WI38 (cell line): ENCODE results near the gene GNG11.
A peak's percentile ranks its signal among the peaks of the same experiment; 100 is the strongest.
"Not testable (repeated sequence)": the region's sequence is repeated elsewhere in the genome, so short reads cannot be mapped to it uniquely, and the experiment has no call there.

Source experiments
- H3K4me3 ChIP-seq: 2 replicates; pipeline ENCODE4 v1.5.1; 2011; ENCODE audit warnings: low read depth, mild to moderate bottlenecking, control low read depth, low read length
- CTCF ChIP-seq: IDR thresholded peaks from 2 replicates; pipeline ENCODE4 v1.5.1; 2012; ENCODE audit warnings: low read depth, mild to moderate bottlenecking, control low read depth, low read length

GNG11 gene

GRCh38 chr7:93914581-93915066 is 6.9 kb upstream of the GNG11 start:
- no peak overlapping the region for H3K4me3 ChIP-seq
- TF ChIP-seq CTCF: no peak

- not testable (repeated sequence) for H3K4me3 ChIP-seq
These were observed 6.2 kb upstream of the GNG11 start for GRCh38 chr7:93915206-93915842.

- not testable (repeated sequence) for H3K4me3 ChIP-seq
These were observed 5.6 kb upstream of the GNG11 start for GRCh38 chr7:93915888-93916287.

GRCh38 chr7:93916315-93916714 is 5.2 kb upstream of the GNG11 start:
- H3K4me3 ChIP-seq: not testable (repeated sequence)

- H3K4me3 ChIP-seq: peak overlapping the region; percentile 96
- TF ChIP-seq CTCF: no peak
These were observed 896 bp upstream of the GNG11 start for GRCh38 chr7:93920496-93921182.

- TF ChIP-seq CTCF: no peak
These were observed 349 bp upstream of the GNG11 start for GRCh38 chr7:93921186-93921585.

GRCh38 chr7:93923296-93923695 is 1.8 kb downstream of the GNG11 start:
- H3K4me3 ChIP-seq: peak overlapping the region; percentile 96
- TF ChIP-seq CTCF: no peak

More at GRCh38 chr7:93921186-93921585, 349 bp upstream of the GNG11 start:
- H3K4me3 ChIP-seq: peak overlapping the region; percentile 96

- no peak for TF ChIP-seq CTCF
- H3K4me3 ChIP-seq: peak overlapping the region; percentile 96
These were observed 2.4 kb downstream of the GNG11 start for GRCh38 chr7:93923942-93924341.

GRCh38 chr7:93926800-93927199 is 5.3 kb downstream of the GNG11 start:
- no peak overlapping the region for H3K4me3 ChIP-seq
- no peak for TF ChIP-seq CTCF
